GM12864 (cell line): Measurements from ENCODE around the gene SLC2A5.

Experiments
- DNase-seq: peaks from one replicate; pipeline ENCODE4 v3.0.0-alpha.2; 2011; ENCODE audit warnings: low read depth
- H3K4me3 ChIP-seq: 2 replicates; pipeline ENCODE4 v1.5.1; 2011; ENCODE audit warnings: mild to moderate bottlenecking, low read depth, low read length, control low read depth
- CTCF ChIP-seq: IDR thresholded peaks from 2 replicates; pipeline ENCODE4 v1.5.1; 2011; ENCODE audit warnings: low read depth, mild to moderate bottlenecking, moderate library complexity, low read length, control low read depth, inconsistent platforms; ENCODE audit errors: missing control alignments

The SLC2A5 gene

GRCh38 chr1:9042272-9042671 lies 27.2 kb downstream of the SLC2A5 start:
- no peak for DNase-seq
- no peak overlapping the region for H3K4me3 ChIP-seq
- no peak for TF ChIP-seq CTCF

GRCh38 chr1:9041116-9041779 lies 28.2 kb downstream of the SLC2A5 start:
- TF ChIP-seq CTCF: no peak
- H3K4me3 ChIP-seq: no peak overlapping the region
- no peak for DNase-seq

- no peak overlapping the region for H3K4me3 ChIP-seq
- no peak for TF ChIP-seq CTCF
- DNase-seq: no peak
These were observed 28.8 kb downstream of the SLC2A5 start for GRCh38 chr1:9040659-9041030.

GRCh38 chr1:9039761-9040658 lies 29.4 kb downstream of the SLC2A5 start:
- TF ChIP-seq CTCF: no peak
- no peak overlapping the region for H3K4me3 ChIP-seq
- no peak for DNase-seq

- no peak for TF ChIP-seq CTCF
- DNase-seq: no peak
- no peak overlapping the region for H3K4me3 ChIP-seq
These were observed 30.3 kb downstream of the SLC2A5 start for GRCh38 chr1:9038881-9039760.

GRCh38 chr1:9038338-9038650 lies 31.1 kb downstream of the SLC2A5 start:
- TF ChIP-seq CTCF: no peak
- DNase-seq: no peak
- H3K4me3 ChIP-seq: no peak overlapping the region
